SK-N-SH treated with all-trans-retinoic acid at 6 μM for 48 hours (cell line): ENCODE measurements around the gene SLC12A2.

ENCODE experiments used
- ATAC-seq: fragments of 200-7000 bp; cut with Tn5 transposase; 3 replicates; pipeline ENCODE4 v1.9.1; 2020; ENCODE audit warnings: mild to moderate bottlenecking, moderate library complexity
- ARNTL ChIP-seq: fragments of 450-650 bp; formaldehyde crosslinking; IDR thresholded peaks from 2 replicates; pipeline ENCODE4 v1.5.0; 2020; ENCODE audit warnings: low read depth, mild to moderate bottlenecking, moderate library complexity, borderline replicate concordance
- BACH2 ChIP-seq: fragments of 250-450 bp; sonication (Bioruptor Pico); IDR thresholded peaks from 2 replicates; pipeline ENCODE4 v1.9.0; 2021; ENCODE audit warnings: mild to moderate bottlenecking, borderline replicate concordance
- CSDC2 ChIP-seq: fragments of 250-450 bp; sonication (Bioruptor Pico); IDR thresholded peaks from 2 replicates; pipeline ENCODE4 v1.5.0; 2020; ENCODE audit warnings: mild to moderate bottlenecking, moderate library complexity
- CSRNP3 ChIP-seq: fragments of 250-450 bp; sonication (Bioruptor Pico); IDR thresholded peaks from 2 replicates; pipeline ENCODE4 v1.5.1; 2021; ENCODE audit warnings: mild to moderate bottlenecking, moderate library complexity
- GLIS3 ChIP-seq: fragments of 250-450 bp; sonication (Bioruptor Pico); IDR thresholded peaks from 2 replicates; pipeline ENCODE4 v1.5.0; 2020; ENCODE audit warnings: mild to moderate bottlenecking, moderate library complexity
- OSR1 ChIP-seq: fragments of 250-450 bp; sonication (Bioruptor Pico); IDR thresholded peaks from 2 replicates; pipeline ENCODE4 v1.8.0; 2022; ENCODE audit warnings: moderate library complexity, mild to moderate bottlenecking, inconsistent platforms
- PATZ1 ChIP-seq: fragments of 250-450 bp; sonication (Bioruptor Pico); IDR thresholded peaks from 2 replicates; pipeline ENCODE4 v1.8.0; 2020; ENCODE audit warnings: mild to moderate bottlenecking, moderate library complexity, borderline replicate concordance
- POU6F1 ChIP-seq: fragments of 250-450 bp; sonication (Bioruptor Pico); IDR thresholded peaks from 2 replicates; pipeline ENCODE4 v1.8.0; 2021; ENCODE audit warnings: low read depth, mild to moderate bottlenecking, moderate library complexity, borderline replicate concordance
- SNAI2 ChIP-seq: fragments of 250-450 bp; sonication (Bioruptor Pico); IDR thresholded peaks from 2 replicates; pipeline ENCODE4 v1.5.0; 2020; ENCODE audit warnings: mild to moderate bottlenecking, moderate library complexity
- TOX ChIP-seq: fragments of 250-450 bp; sonication (Bioruptor Pico); IDR thresholded peaks from 2 replicates; pipeline ENCODE4 v1.8.0; 2021; ENCODE audit warnings: mild to moderate bottlenecking, moderate library complexity, borderline replicate concordance
- TSHZ2 ChIP-seq: fragments of 250-450 bp; sonication (Bioruptor Pico); IDR thresholded peaks from 2 replicates; pipeline ENCODE4 v1.5.0; 2020; ENCODE audit warnings: mild to moderate bottlenecking, moderate library complexity
- ZC3H10 ChIP-seq: fragments of 250-450 bp; sonication (Bioruptor Pico); IDR thresholded peaks from 2 replicates; pipeline ENCODE4 v1.5.1; 2021; ENCODE audit warnings: mild to moderate bottlenecking, moderate library complexity
- ZFP30 ChIP-seq: fragments of 450-650 bp; formaldehyde crosslinking; IDR thresholded peaks from 2 replicates; pipeline ENCODE4 v1.5.0; 2022; ENCODE audit warnings: mild to moderate bottlenecking, moderate library complexity
- ZNF70 ChIP-seq: fragments of 450-650 bp; formaldehyde crosslinking; IDR thresholded peaks from 2 replicates; pipeline ENCODE4 v1.5.0; 2020; ENCODE audit warnings: mild to moderate bottlenecking, moderate library complexity
- ZNF8 ChIP-seq: fragments of 450-650 bp; formaldehyde crosslinking; IDR thresholded peaks from 2 replicates; pipeline ENCODE4 v1.5.0; 2020; ENCODE audit warnings: mild to moderate bottlenecking, moderate library complexity

Gene SLC12A2

GRCh38 chr5:128109138-128109537 is 25.6 kb downstream of the SLC12A2 start (continued):
- TF ChIP-seq OSR1 (CRISPR knock-in tag) (no peak), ZFP30 (CRISPR knock-in tag) (no peak), TSHZ2 (CRISPR knock-in tag) (no peak)

GRCh38 chr5:128109766-128110165 is 26.2 kb downstream of the SLC12A2 start:
- no peak for ATAC-seq
- TF ChIP-seq PATZ1 (CRISPR knock-in tag) (no peak), ZNF8 (CRISPR knock-in tag) (no peak)

- peak; percentile 64; the same call in 2 of the 3 replicates for ATAC-seq
Measured at GRCh38 chr5:128111818-128112448, 28.4 kb downstream of the SLC12A2 start.

GRCh38 chr5:128116445-128116844 is 32.9 kb downstream of the SLC12A2 start:
- no peak for ATAC-seq
- no peak for TF ChIP-seq CSDC2 (CRISPR knock-in tag)
- no peak for TF ChIP-seq ZC3H10 (CRISPR knock-in tag)
- no peak for TF ChIP-seq ZFP30 (CRISPR knock-in tag)
- no peak for TF ChIP-seq PATZ1 (CRISPR knock-in tag)
- TF ChIP-seq ARNTL (CRISPR knock-in tag) = no peak
- TF ChIP-seq SNAI2 (CRISPR knock-in tag) = no peak
- no peak for TF ChIP-seq CSRNP3 (CRISPR knock-in tag)
- TF ChIP-seq POU6F1 (CRISPR knock-in tag) = no peak
- TF ChIP-seq BACH2 (CRISPR knock-in tag) = no peak

More at GRCh38 chr5:128111818-128112448, 28.4 kb downstream of the SLC12A2 start:
- TF ChIP-seq ZNF70 (CRISPR knock-in tag) (no peak), TOX (CRISPR knock-in tag) (no peak), GLIS3 (CRISPR knock-in tag) (no peak), PATZ1 (CRISPR knock-in tag) (no peak)
